GM12878 (cell line): Measurements from ENCODE around the gene ZNF554. TPM values are rescaled to one million over a fixed set of nuclear protein-coding genes. Genes with fewer than 3 reads are reported as not detected.

Source experiments
- ATAC-seq: fragments of 200-7000 bp; cut with Tn5 transposase; 3 replicates; pipeline ENCODE4 v1.9.1; 2020; ENCODE audit warnings: mild to moderate bottlenecking, moderate library complexity
- BruUV-seq: library from RNA; stranded (reverse); fragments of 400-500 nt; replicated peaks from 2 replicates; lab custom pipeline; 2021; lab: Mats Ljungman, UMichigan
- CTCF ChIA-PET: fragments of 300-600 bp; sonication (Branson Sonifier 250); formaldehyde crosslinking; extraction: SDS; loops from one replicate; lab custom pipeline; 2021; ENCODE audit warnings: inconsistent platforms; lab: Yijun Ruan, JAX
- POLR2A ChIA-PET: fragments of 350-600 bp; formaldehyde crosslinking; extraction: SDS; loops from one replicate; lab custom pipeline; 2021; ENCODE audit warnings: inconsistent platforms; lab: Charles Lee
- RAD21 ChIA-PET: fragments of 300-600 bp; sonication (Branson Sonifier 250); formaldehyde crosslinking; loops from one replicate; lab custom pipeline; 2023; ENCODE audit warnings: antibody characterized with exemption; ENCODE audit not compliant: unreplicated experiment; lab: Charles Lee
- SMC1A ChIA-PET: fragments of 300-600 bp; sonication (Branson Sonifier 250); formaldehyde crosslinking; loops from one replicate; lab custom pipeline; 2023; ENCODE audit not compliant: unreplicated experiment, uncharacterized antibody; lab: Charles Lee
- DNase-seq: peaks from one replicate; pipeline ENCODE4 v3.0.0-alpha.2; 2011; ENCODE audit warnings: low read depth, low spot score
- FAIRE-seq: peaks from 3 replicates; lab custom pipeline; 2011; peaks lifted over from hg19 to GRCh38; lab: Jason Lieb, UNC
- H2AFZ ChIP-seq: 2 replicates; pipeline ENCODE4 v1.6.0; 2011; ENCODE audit warnings: low read depth, low read length, control low read depth; ENCODE audit not compliant: control insufficient read depth
- H3K27ac ChIP-seq: 2 replicates; pipeline ENCODE4 v1.5.1; 2011; ENCODE audit warnings: control low read depth; ENCODE audit not compliant: control insufficient read depth, insufficient read depth
- H3K27me3 ChIP-seq, 2 experiments: replicated peaks in 1 of 2; 2 replicates each; pipeline versions ENCODE4 v1.6.0 to v1.6.1; 2011; ENCODE audit warnings: low read length in 1 of 2; ENCODE audit not compliant: control insufficient read depth in 2 of 2, insufficient read depth in 2 of 2
- H3K36me3 ChIP-seq, 2 experiments: 2 replicates each; pipeline ENCODE4 v1.5.1; 2011; ENCODE audit warnings: low read length in 1 of 2; ENCODE audit not compliant: control insufficient read depth in 2 of 2, insufficient read depth in 2 of 2
- H3K4me1 ChIP-seq: 2 replicates; pipeline ENCODE4 v1.6.1; 2011; ENCODE audit warnings: mild to moderate bottlenecking, low read length, moderate library complexity, mixed read lengths; ENCODE audit not compliant: control insufficient read depth, insufficient read depth
- H3K4me2 ChIP-seq: 2 replicates; pipeline ENCODE4 v1.6.0; 2011; ENCODE audit warnings: control low read depth; ENCODE audit not compliant: control insufficient read depth, insufficient read depth
- H3K4me3 ChIP-seq: fragments of 200-600 bp; sonication (generic); 2 replicates; pipeline ENCODE4 v1.5.1; 2016
- H3K79me2 ChIP-seq: 2 replicates; pipeline ENCODE4 v1.6.0; 2011; ENCODE audit warnings: low read length; ENCODE audit not compliant: control insufficient read depth, insufficient read depth
- H3K9ac ChIP-seq: 2 replicates; pipeline ENCODE4 v1.8.0; 2011; ENCODE audit warnings: low read length, control low read depth, mixed read lengths; ENCODE audit not compliant: control insufficient read depth, insufficient read depth
- H3K9me3 ChIP-seq: replicated peaks from 3 replicates; pipeline ENCODE4 v1.5.1; 2011; ENCODE audit warnings: mild to moderate bottlenecking, low read length; ENCODE audit not compliant: control insufficient read depth, insufficient read depth
- H4K20me1 ChIP-seq: 2 replicates; pipeline ENCODE4 v1.6.0; 2011; ENCODE audit not compliant: control insufficient read depth, insufficient read depth
- ESRRA ChIP-seq: IDR thresholded peaks from 2 replicates; pipeline ENCODE4 v1.6.1; 2012; ENCODE audit warnings: mild to moderate bottlenecking, low read length, improper control_type of control experiment
- FOXM1 ChIP-seq: IDR thresholded peaks from 2 replicates; pipeline ENCODE4 v1.6.1; 2012; ENCODE audit warnings: low read depth, mild to moderate bottlenecking, inconsistent platforms, low read length, moderate library complexity
- JUND ChIP-seq: IDR thresholded peaks from 2 replicates; pipeline ENCODE4 v1.6.1; 2012; ENCODE audit warnings: low read depth, mild to moderate bottlenecking, low read length, improper control_type of control experiment, moderate library complexity
- NBN ChIP-seq: fragments of 450-650 bp; IDR thresholded peaks from 2 replicates; pipeline ENCODE4 v1.6.1; 2016
- NFYA ChIP-seq: IDR thresholded peaks from 2 replicates; pipeline ENCODE4 v1.6.1; 2011; ENCODE audit warnings: low read depth, mild to moderate bottlenecking, low read length, improper control_type of control experiment, borderline replicate concordance
- NR2F1 ChIP-seq: fragments of 450-650 bp; conservative IDR thresholded peaks from 2 replicates; pipeline ENCODE4 v1.6.1; 2017; ENCODE audit warnings: mild to moderate bottlenecking
- POLR2AphosphoS5 ChIP-seq: IDR thresholded peaks from 2 replicates; pipeline ENCODE4 v1.6.1; 2011; ENCODE audit warnings: mild to moderate bottlenecking, low read length, inconsistent platforms
- RAD51 ChIP-seq: fragments of 450-650 bp; IDR thresholded peaks from 2 replicates; pipeline ENCODE4 v1.6.1; 2016; ENCODE audit warnings: moderate library complexity, mild to moderate bottlenecking, inconsistent platforms
- SREBF2 ChIP-seq: IDR thresholded peaks from 2 replicates; pipeline ENCODE4 v1.6.1; 2012; ENCODE audit warnings: mild to moderate bottlenecking, low read length
- ZNF274 ChIP-seq: IDR thresholded peaks from one replicate; pipeline ENCODE4 v1.8.0; 2011; ENCODE audit not compliant: insufficient read length, insufficient read depth
- WGBS: methylation state at CpG from one replicate; pipeline ENCODE4 v1.1.6; 2016; ENCODE audit warnings: low lambda C conversion rate; ENCODE audit not compliant: insufficient replicate concordance, insufficient coverage; ENCODE audit errors: missing lambda C conversion rate; 5-methylcytosine and 5-hydroxymethylcytosine counted together
- in situ Hi-C: fragments of 300-500 bp; cut with MboI; formaldehyde crosslinking; loops from 9 replicates; pipeline ENCODE4 v1.14.3; 2018; ENCODE audit warnings: mixed read lengths
- intact Hi-C: fragments of 100-400 bp; cut with micrococcal nuclease; formaldehyde crosslinking; loops from one replicate; pipeline ENCODE4 v1.14.2; 2022; ENCODE audit not compliant: unreplicated experiment
- polyA plus RNA-seq, 11 experiments: library from polyadenylated mRNA; depleted of rRNA in 4 of 11; unstranded in 6 of 11; stranded (reverse) in 5 of 11; fragments of >200 nt; fragmentation: Nextera tagmentation in 4 of 11; fragmentation: Illumina TruSeq in 1 of 11; extraction: Ambion mirVana in 4 of 11; extraction: Trizol in 1 of 11; gene quantifications; 1 replicate in 1 of 11; 2 replicates in 10 of 11; pipeline versions ENCODE4 v1.2.1 to v1.2.3, GENCODE V29; 2011 to 2016; ENCODE audit warnings: inconsistent platforms in 2 of 11, missing spikeins in 2 of 11, low read depth in 1 of 11
- total RNA-seq, 4 experiments: library from RNA; depleted of rRNA in 3 of 4; stranded (reverse); fragments of >200 nt in 3 of 4; fragmentation: Illumina TruSeq in 1 of 4; extraction: Trizol in 1 of 4; gene quantifications; 2 replicates each; pipeline versions ENCODE4 v1.2.1 to v1.2.3, GENCODE V29; 2013 to 2021
- TF ChIP-seq, protein P1 (sequence below): IDR thresholded peaks from 2 replicates; pipeline ENCODE4 v1.6.1; 2012; ENCODE audit warnings: mild to moderate bottlenecking, low read depth, low read length
- TF ChIP-seq, protein P2 (sequence below): fragments of 450-650 bp; IDR thresholded peaks from 2 replicates; pipeline ENCODE4 v1.6.1; 2017; ENCODE audit warnings: borderline replicate concordance
- TF ChIP-seq, protein P3 (sequence below): IDR thresholded peaks from 2 replicates; pipeline ENCODE4 v1.6.1; 2012; ENCODE audit warnings: low read depth, low read length, improper control_type of control experiment
- TF ChIP-seq, protein P4 (sequence below): fragments of 450-650 bp; IDR thresholded peaks from 2 replicates; pipeline ENCODE4 v1.6.1; 2014; ENCODE audit warnings: mild to moderate bottlenecking
- TF ChIP-seq, protein P5 (sequence below): fragments of 450-650 bp; IDR thresholded peaks from 2 replicates; pipeline ENCODE4 v1.6.1; 2017; ENCODE audit warnings: antibody characterized with exemption, mild to moderate bottlenecking, moderate library complexity

The ZNF554 gene
- total and polyA plus RNA-seq, 10 of the 15 experiments (the other 5 are each of a cell fraction or from before 2014, with no cell fraction given), result 0.19 to 2.1 (median 1.4) TPM

DNA sequence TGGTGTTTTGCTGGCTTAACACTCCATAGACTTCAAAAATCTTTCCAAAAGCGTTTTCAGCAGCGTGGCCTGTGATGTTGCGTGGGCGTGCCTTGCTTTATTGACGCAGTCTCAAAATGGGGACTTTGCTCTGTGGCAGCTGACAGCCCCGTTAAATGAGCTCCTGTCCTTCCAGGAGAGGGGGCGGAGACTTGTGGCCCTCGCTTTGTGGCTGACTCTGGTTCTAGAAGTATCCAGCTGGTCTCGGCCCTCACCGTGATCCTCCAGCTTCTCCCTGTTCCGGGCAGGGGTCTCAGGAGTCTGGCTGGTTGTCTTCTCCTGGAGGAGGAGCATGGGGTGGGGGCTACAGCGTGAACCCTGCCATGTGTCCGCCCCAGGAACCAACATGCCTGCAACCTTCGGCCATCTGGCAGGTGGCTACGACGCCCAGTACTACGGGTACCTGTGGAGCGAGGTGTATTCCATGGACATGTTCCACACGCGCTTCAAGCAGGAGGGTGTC is 8.4 kb upstream of the ZNF554 start:
- Histone ChIP-seq H3K4me2 (no peak overlapping the region), H3K4me1 (no peaks in the 10 kb centered on the region), H3K27me3 (no peaks in the 10 kb centered on the region), H3K36me3 (peaks cover 21 to 40% of the 10 kb centered on the region in 2 experiments), H3K4me3 (no peak overlapping the region), H2AFZ (no peak overlapping the region), H3K9me3 (no peaks in the 10 kb centered on the region), H3K9ac (no peak overlapping the region), H3K27ac (no peak overlapping the region), H3K79me2 (no peaks in the 10 kb centered on the region), H4K20me1 (no peaks in the 10 kb centered on the region)
- FAIRE-seq (no peak), ATAC-seq (no peak), DNase-seq (no peak)
- CTCF ChIA-PET, result no interaction called here
- SMC1A ChIA-PET, result no interaction called here
- POLR2A ChIA-PET, result no interaction called here
- RAD21 ChIA-PET, result no interaction called here
- WGBS, result 95% methylated on average over 20 of the region's 20 CpGs
- in situ Hi-C loops (no loop called here), intact Hi-C loops (no loop called here)
- BruUV-seq, result no TSS peak
- TF ChIP-seq, protein P1, sequence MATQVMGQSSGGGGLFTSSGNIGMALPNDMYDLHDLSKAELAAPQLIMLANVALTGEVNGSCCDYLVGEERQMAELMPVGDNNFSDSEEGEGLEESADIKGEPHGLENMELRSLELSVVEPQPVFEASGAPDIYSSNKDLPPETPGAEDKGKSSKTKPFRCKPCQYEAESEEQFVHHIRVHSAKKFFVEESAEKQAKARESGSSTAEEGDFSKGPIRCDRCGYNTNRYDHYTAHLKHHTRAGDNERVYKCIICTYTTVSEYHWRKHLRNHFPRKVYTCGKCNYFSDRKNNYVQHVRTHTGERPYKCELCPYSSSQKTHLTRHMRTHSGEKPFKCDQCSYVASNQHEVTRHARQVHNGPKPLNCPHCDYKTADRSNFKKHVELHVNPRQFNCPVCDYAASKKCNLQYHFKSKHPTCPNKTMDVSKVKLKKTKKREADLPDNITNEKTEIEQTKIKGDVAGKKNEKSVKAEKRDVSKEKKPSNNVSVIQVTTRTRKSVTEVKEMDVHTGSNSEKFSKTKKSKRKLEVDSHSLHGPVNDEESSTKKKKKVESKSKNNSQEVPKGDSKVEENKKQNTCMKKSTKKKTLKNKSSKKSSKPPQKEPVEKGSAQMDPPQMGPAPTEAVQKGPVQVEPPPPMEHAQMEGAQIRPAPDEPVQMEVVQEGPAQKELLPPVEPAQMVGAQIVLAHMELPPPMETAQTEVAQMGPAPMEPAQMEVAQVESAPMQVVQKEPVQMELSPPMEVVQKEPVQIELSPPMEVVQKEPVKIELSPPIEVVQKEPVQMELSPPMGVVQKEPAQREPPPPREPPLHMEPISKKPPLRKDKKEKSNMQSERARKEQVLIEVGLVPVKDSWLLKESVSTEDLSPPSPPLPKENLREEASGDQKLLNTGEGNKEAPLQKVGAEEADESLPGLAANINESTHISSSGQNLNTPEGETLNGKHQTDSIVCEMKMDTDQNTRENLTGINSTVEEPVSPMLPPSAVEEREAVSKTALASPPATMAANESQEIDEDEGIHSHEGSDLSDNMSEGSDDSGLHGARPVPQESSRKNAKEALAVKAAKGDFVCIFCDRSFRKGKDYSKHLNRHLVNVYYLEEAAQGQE, result no peak
- TF ChIP-seq, protein P2, sequence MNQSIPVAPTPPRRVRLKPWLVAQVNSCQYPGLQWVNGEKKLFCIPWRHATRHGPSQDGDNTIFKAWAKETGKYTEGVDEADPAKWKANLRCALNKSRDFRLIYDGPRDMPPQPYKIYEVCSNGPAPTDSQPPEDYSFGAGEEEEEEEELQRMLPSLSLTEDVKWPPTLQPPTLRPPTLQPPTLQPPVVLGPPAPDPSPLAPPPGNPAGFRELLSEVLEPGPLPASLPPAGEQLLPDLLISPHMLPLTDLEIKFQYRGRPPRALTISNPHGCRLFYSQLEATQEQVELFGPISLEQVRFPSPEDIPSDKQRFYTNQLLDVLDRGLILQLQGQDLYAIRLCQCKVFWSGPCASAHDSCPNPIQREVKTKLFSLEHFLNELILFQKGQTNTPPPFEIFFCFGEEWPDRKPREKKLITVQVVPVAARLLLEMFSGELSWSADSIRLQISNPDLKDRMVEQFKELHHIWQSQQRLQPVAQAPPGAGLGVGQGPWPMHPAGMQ, result no peak
- TF ChIP-seq NR2F1, result no peak
- TF ChIP-seq NFYA, result no peak
- TF ChIP-seq, protein P3, sequence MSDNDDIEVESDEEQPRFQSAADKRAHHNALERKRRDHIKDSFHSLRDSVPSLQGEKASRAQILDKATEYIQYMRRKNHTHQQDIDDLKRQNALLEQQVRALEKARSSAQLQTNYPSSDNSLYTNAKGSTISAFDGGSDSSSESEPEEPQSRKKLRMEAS, result no peak
- TF ChIP-seq POLR2AphosphoS5, result no peak
- TF ChIP-seq RAD51, result no peak
- TF ChIP-seq, protein P4, sequence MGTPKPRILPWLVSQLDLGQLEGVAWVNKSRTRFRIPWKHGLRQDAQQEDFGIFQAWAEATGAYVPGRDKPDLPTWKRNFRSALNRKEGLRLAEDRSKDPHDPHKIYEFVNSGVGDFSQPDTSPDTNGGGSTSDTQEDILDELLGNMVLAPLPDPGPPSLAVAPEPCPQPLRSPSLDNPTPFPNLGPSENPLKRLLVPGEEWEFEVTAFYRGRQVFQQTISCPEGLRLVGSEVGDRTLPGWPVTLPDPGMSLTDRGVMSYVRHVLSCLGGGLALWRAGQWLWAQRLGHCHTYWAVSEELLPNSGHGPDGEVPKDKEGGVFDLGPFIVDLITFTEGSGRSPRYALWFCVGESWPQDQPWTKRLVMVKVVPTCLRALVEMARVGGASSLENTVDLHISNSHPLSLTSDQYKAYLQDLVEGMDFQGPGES, result no peak
- TF ChIP-seq, protein P5, sequence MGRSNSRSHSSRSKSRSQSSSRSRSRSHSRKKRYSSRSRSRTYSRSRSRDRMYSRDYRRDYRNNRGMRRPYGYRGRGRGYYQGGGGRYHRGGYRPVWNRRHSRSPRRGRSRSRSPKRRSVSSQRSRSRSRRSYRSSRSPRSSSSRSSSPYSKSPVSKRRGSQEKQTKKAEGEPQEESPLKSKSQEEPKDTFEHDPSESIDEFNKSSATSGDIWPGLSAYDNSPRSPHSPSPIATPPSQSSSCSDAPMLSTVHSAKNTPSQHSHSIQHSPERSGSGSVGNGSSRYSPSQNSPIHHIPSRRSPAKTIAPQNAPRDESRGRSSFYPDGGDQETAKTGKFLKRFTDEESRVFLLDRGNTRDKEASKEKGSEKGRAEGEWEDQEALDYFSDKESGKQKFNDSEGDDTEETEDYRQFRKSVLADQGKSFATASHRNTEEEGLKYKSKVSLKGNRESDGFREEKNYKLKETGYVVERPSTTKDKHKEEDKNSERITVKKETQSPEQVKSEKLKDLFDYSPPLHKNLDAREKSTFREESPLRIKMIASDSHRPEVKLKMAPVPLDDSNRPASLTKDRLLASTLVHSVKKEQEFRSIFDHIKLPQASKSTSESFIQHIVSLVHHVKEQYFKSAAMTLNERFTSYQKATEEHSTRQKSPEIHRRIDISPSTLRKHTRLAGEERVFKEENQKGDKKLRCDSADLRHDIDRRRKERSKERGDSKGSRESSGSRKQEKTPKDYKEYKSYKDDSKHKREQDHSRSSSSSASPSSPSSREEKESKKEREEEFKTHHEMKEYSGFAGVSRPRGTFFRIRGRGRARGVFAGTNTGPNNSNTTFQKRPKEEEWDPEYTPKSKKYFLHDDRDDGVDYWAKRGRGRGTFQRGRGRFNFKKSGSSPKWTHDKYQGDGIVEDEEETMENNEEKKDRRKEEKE, result no peak
- TF ChIP-seq NBN, result no peak
- no peak for TF ChIP-seq ESRRA
- no peak for TF ChIP-seq JUND
- no peak for TF ChIP-seq FOXM1
- TF ChIP-seq ZNF274, result no peak
- TF ChIP-seq SREBF2, result no peak
